ENCODE data around the gene DAB1.

DNA sequence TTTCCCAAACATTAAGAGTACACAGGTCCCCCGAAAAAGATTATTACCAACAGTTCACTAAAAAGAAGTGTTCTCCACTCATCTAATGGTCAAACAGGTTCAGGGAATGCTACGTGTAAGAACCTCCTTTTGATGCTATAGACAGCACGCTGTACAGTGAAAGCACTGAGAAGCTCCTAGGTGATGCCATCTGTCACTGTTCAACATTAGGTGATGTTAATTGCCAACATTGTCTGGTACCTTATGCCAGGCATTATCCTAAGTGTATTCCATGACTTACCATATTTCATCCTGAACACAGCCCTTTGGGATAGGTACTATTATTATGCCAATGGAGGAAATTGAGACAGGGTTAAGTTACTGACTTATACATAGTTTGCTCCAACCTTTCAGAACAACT lies 82.1 kb downstream of the DAB1 start:
- TF ChIP-seq, protein P1, sequence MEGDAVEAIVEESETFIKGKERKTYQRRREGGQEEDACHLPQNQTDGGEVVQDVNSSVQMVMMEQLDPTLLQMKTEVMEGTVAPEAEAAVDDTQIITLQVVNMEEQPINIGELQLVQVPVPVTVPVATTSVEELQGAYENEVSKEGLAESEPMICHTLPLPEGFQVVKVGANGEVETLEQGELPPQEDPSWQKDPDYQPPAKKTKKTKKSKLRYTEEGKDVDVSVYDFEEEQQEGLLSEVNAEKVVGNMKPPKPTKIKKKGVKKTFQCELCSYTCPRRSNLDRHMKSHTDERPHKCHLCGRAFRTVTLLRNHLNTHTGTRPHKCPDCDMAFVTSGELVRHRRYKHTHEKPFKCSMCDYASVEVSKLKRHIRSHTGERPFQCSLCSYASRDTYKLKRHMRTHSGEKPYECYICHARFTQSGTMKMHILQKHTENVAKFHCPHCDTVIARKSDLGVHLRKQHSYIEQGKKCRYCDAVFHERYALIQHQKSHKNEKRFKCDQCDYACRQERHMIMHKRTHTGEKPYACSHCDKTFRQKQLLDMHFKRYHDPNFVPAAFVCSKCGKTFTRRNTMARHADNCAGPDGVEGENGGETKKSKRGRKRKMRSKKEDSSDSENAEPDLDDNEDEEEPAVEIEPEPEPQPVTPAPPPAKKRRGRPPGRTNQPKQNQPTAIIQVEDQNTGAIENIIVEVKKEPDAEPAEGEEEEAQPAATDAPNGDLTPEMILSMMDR (IDR thresholded peaks at IDR 0.05), result no peak
- TF ChIP-seq POLR2A (IDR thresholded peaks at IDR 0.05) (no peak), EP300 (IDR thresholded peaks at IDR 0.05) (no peak), POLR2AphosphoS5 (IDR thresholded peaks at IDR 0.05) (no peak)

Measured in sigmoid colon (tissue), 4 donors.